ENCODE data around the gene GTF3C2.

Gene GTF3C2

GRCh38 chr2:27351802-27352598 lies 4.6 kb downstream of the GTF3C2 start:
- H3K27me3 ChIP-seq (ENCODE audit: control insufficient read depth in 5 of 5, insufficient read depth in 4 of 5, low read length in 5 of 5), result no peaks in the 10 kb centered on the region
- no peak overlapping the region for H3K9ac ChIP-seq (ENCODE audit: low read length in 5 of 5)

GRCh38 chr2:27350106-27350693 lies 6.4 kb downstream of the GTF3C2 start:
- peaks cover under 1 to 20% (median 2%) of the 10 kb centered on the region in 5 donors for H3K4me1 ChIP-seq (ENCODE audit: control insufficient read depth in 5 of 5, insufficient read depth in 5 of 5, low read length in 5 of 5)
- H3K27me3 ChIP-seq (ENCODE audit: control insufficient read depth in 5 of 5, insufficient read depth in 4 of 5, low read length in 5 of 5), result no peaks in the 10 kb centered on the region
- peaks cover 0 to 5% (median 0%) of the 10 kb centered on the region in 5 donors for H3K36me3 ChIP-seq (ENCODE audit: control insufficient read depth in 5 of 5, insufficient read depth in 5 of 5, low read length in 5 of 5)
- no peak overlapping the region for H3K27ac ChIP-seq (ENCODE audit: low read depth, low read length)
- no peak overlapping the region for H3K4me3 ChIP-seq (ENCODE audit: low read depth in 1 of 5, low read length in 5 of 5)
- no peaks in the 10 kb centered on the region for H3K9me3 ChIP-seq (ENCODE audit: control insufficient read depth in 5 of 5, low read length in 5 of 5)
- H3K9ac ChIP-seq (ENCODE audit: low read length in 5 of 5), result no peak overlapping the region

More at GRCh38 chr2:27351802-27352598, 4.6 kb downstream of the GTF3C2 start:
- Histone ChIP-seq H3K4me1 (ENCODE audit: control insufficient read depth in 5 of 5, insufficient read depth in 5 of 5, low read length in 5 of 5) (peaks cover 6 to 33% (median 14%) of the 10 kb centered on the region in 5 donors), H3K36me3 (ENCODE audit: control insufficient read depth in 5 of 5, insufficient read depth in 5 of 5, low read length in 5 of 5) (peaks cover 0 to 5% (median 0%) of the 10 kb centered on the region in 5 donors), H3K4me3 (ENCODE audit: low read depth in 1 of 5, low read length in 5 of 5) (no peak overlapping the region), H3K9me3 (ENCODE audit: control insufficient read depth in 5 of 5, low read length in 5 of 5) (no peaks in the 10 kb centered on the region), H3K27ac (ENCODE audit: low read depth, low read length) (no peak overlapping the region)

- Histone ChIP-seq H3K9ac (ENCODE audit: low read length in 5 of 5) (no peak overlapping the region), H3K27ac (ENCODE audit: low read depth, low read length) (no peak overlapping the region), H3K27me3 (ENCODE audit: control insufficient read depth in 5 of 5, insufficient read depth in 4 of 5, low read length in 5 of 5) (no peaks in the 10 kb centered on the region), H3K4me1 (ENCODE audit: control insufficient read depth in 5 of 5, insufficient read depth in 5 of 5, low read length in 5 of 5) (peaks cover 0 to 4% (median 0%) of the 10 kb centered on the region in 5 donors), H3K36me3 (ENCODE audit: control insufficient read depth in 5 of 5, insufficient read depth in 5 of 5, low read length in 5 of 5) (peaks cover 0 to 13% (median 6%) of the 10 kb centered on the region in 5 donors), H3K9me3 (ENCODE audit: control insufficient read depth in 5 of 5, low read length in 5 of 5) (no peaks in the 10 kb centered on the region), H3K4me3 (ENCODE audit: low read depth in 1 of 5, low read length in 5 of 5) (no peak overlapping the region)
Measured at GRCh38 chr2:27347641-27348040, 8.9 kb downstream of the GTF3C2 start.

GRCh38 chr2:27336173-27336572 lies 20.4 kb downstream of the GTF3C2 start:
- no peak overlapping the region for H3K9ac ChIP-seq (ENCODE audit: low read length in 5 of 5)
- H3K27ac ChIP-seq (ENCODE audit: low read depth, low read length), result no peak overlapping the region
- no peaks in the 10 kb centered on the region for H3K4me1 ChIP-seq (ENCODE audit: control insufficient read depth in 5 of 5, insufficient read depth in 5 of 5, low read length in 5 of 5)
- H3K36me3 ChIP-seq (ENCODE audit: control insufficient read depth in 5 of 5, insufficient read depth in 5 of 5, low read length in 5 of 5), result peaks cover 17 to 87% (median 70%) of the 10 kb centered on the region in 5 donors
- H3K9me3 ChIP-seq (ENCODE audit: control insufficient read depth in 5 of 5, low read length in 5 of 5), result no peaks in the 10 kb centered on the region
- no peaks in the 10 kb centered on the region for H3K27me3 ChIP-seq (ENCODE audit: control insufficient read depth in 5 of 5, insufficient read depth in 4 of 5, low read length in 5 of 5)
- H3K4me3 ChIP-seq (ENCODE audit: low read depth in 1 of 5, low read length in 5 of 5), result no peak overlapping the region

GRCh38 chr2:27335311-27335710 lies 21.3 kb downstream of the GTF3C2 start:
- Histone ChIP-seq H3K4me1 (ENCODE audit: control insufficient read depth in 5 of 5, insufficient read depth in 5 of 5, low read length in 5 of 5) (no peaks in the 10 kb centered on the region), H3K27me3 (ENCODE audit: control insufficient read depth in 5 of 5, insufficient read depth in 4 of 5, low read length in 5 of 5) (no peaks in the 10 kb centered on the region), H3K9me3 (ENCODE audit: control insufficient read depth in 5 of 5, low read length in 5 of 5) (no peaks in the 10 kb centered on the region)

GRCh38 chr2:27324720-27325119 lies 31.8 kb downstream of the GTF3C2 start:
- no peak overlapping the region for H3K4me3 ChIP-seq (ENCODE audit: low read depth in 1 of 5, low read length in 5 of 5)
- H3K27me3 ChIP-seq (ENCODE audit: control insufficient read depth in 5 of 5, insufficient read depth in 4 of 5, low read length in 5 of 5), result no peaks in the 10 kb centered on the region
- peaks cover 16 to 38% (median 34%) of the 10 kb centered on the region in 5 donors for H3K36me3 ChIP-seq (ENCODE audit: control insufficient read depth in 5 of 5, insufficient read depth in 5 of 5, low read length in 5 of 5)
- no peak overlapping the region for H3K9ac ChIP-seq (ENCODE audit: low read length in 5 of 5)
- no peak overlapping the region for H3K27ac ChIP-seq (ENCODE audit: low read depth, low read length)
- H3K9me3 ChIP-seq (ENCODE audit: control insufficient read depth in 5 of 5, low read length in 5 of 5), result no peaks in the 10 kb centered on the region
- H3K4me1 ChIP-seq (ENCODE audit: control insufficient read depth in 5 of 5, insufficient read depth in 5 of 5, low read length in 5 of 5), result peaks cover 9 to 31% (median 28%) of the 10 kb centered on the region in 5 donors

More at GRCh38 chr2:27335311-27335710, 21.3 kb downstream of the GTF3C2 start:
- Histone ChIP-seq H3K36me3 (ENCODE audit: control insufficient read depth in 5 of 5, insufficient read depth in 5 of 5, low read length in 5 of 5) (peaks cover 17 to 88% (median 76%) of the 10 kb centered on the region in 5 donors), H3K4me3 (ENCODE audit: low read depth in 1 of 5, low read length in 5 of 5) (no peak overlapping the region), H3K9ac (ENCODE audit: low read length in 5 of 5) (no peak overlapping the region), H3K27ac (ENCODE audit: low read depth, low read length) (no peak overlapping the region)

- H3K4me1 ChIP-seq (ENCODE audit: control insufficient read depth in 5 of 5, insufficient read depth in 5 of 5, low read length in 5 of 5), result peaks cover 9 to 31% (median 28%) of the 10 kb centered on the region in 5 donors
- peak overlapping the region; percentile 94 to 99 (median 99) for H3K9ac ChIP-seq (ENCODE audit: low read length in 5 of 5)
- peaks cover 15 to 28% (median 25%) of the 10 kb centered on the region in 5 donors for H3K36me3 ChIP-seq (ENCODE audit: control insufficient read depth in 5 of 5, insufficient read depth in 5 of 5, low read length in 5 of 5)
- H3K9me3 ChIP-seq (ENCODE audit: control insufficient read depth in 5 of 5, low read length in 5 of 5), result no peaks in the 10 kb centered on the region
- peak overlapping the region; percentile 87 to 98 (median 90) for H3K4me3 ChIP-seq (ENCODE audit: low read depth in 1 of 5, low read length in 5 of 5)
- H3K27me3 ChIP-seq (ENCODE audit: control insufficient read depth in 5 of 5, insufficient read depth in 4 of 5, low read length in 5 of 5), result no peaks in the 10 kb centered on the region
- peak overlapping the region; percentile 97 for H3K27ac ChIP-seq (ENCODE audit: low read depth, low read length)
Measured at GRCh38 chr2:27323596-27324285, 32.8 kb downstream of the GTF3C2 start.

- Histone ChIP-seq H3K27ac (ENCODE audit: low read depth, low read length) (peak within 1 kb of the TSS; percentile 97), H3K4me3 (ENCODE audit: low read depth in 1 of 5, low read length in 5 of 5) (peak within 1 kb of the TSS; percentile 87 to 98 (median 90)), H3K27me3 (ENCODE audit: control insufficient read depth in 5 of 5, insufficient read depth in 4 of 5, low read length in 5 of 5) (no peaks in the 10 kb centered on the region), H3K4me1 (ENCODE audit: control insufficient read depth in 5 of 5, insufficient read depth in 5 of 5, low read length in 5 of 5) (peaks cover 9 to 31% (median 28%) of the 10 kb centered on the region in 5 donors), H3K9ac (ENCODE audit: low read length in 5 of 5) (peak within 1 kb of the TSS; percentile 94 to 99 (median 99)), H3K9me3 (ENCODE audit: control insufficient read depth in 5 of 5, low read length in 5 of 5) (no peaks in the 10 kb centered on the region), H3K36me3 (ENCODE audit: control insufficient read depth in 5 of 5, insufficient read depth in 5 of 5, low read length in 5 of 5) (peaks cover 8 to 21% (median 18%) of the 10 kb centered on the region in 5 donors)
Measured at GRCh38 chr2:27322766-27323595, 33.6 kb downstream of the GTF3C2 start, which contains the start of gene MPV17. TSS of gene MPV17 (minus strand) at chr2:27323097. CDS start at chr2:27322517, 580 bp downstream.

GRCh38 chr2:27322301-27322765 lies 34.2 kb downstream of the GTF3C2 start:
- H3K36me3 ChIP-seq (ENCODE audit: control insufficient read depth in 5 of 5, insufficient read depth in 5 of 5, low read length in 5 of 5), result peaks cover 6 to 15% (median 14%) of the 10 kb centered on the region in 5 donors
- peak overlapping the region; percentile 97 for H3K27ac ChIP-seq (ENCODE audit: low read depth, low read length)
- peaks cover 9 to 32% (median 28%) of the 10 kb centered on the region in 5 donors for H3K4me1 ChIP-seq (ENCODE audit: control insufficient read depth in 5 of 5, insufficient read depth in 5 of 5, low read length in 5 of 5)
- peak overlapping the region; percentile 89 to 99 (median 99) for H3K9ac ChIP-seq (ENCODE audit: low read length in 5 of 5)
- no peaks in the 10 kb centered on the region for H3K9me3 ChIP-seq (ENCODE audit: control insufficient read depth in 5 of 5, low read length in 5 of 5)
- H3K4me3 ChIP-seq (ENCODE audit: low read depth in 1 of 5, low read length in 5 of 5), result peak overlapping the region; percentile 87 to 98 (median 90)
- no peaks in the 10 kb centered on the region for H3K27me3 ChIP-seq (ENCODE audit: control insufficient read depth in 5 of 5, insufficient read depth in 4 of 5, low read length in 5 of 5)
